Natural killer cell (primary cell): Measurements from ENCODE around the gene RNF126. TPM values are rescaled to one million over a fixed set of nuclear protein-coding genes. Genes with fewer than 3 reads are reported as not detected.

ENCODE experiments used
- ATAC-seq, 3 donors: fragments of 150-1000 bp in 2 of 3; fragments of 200-7000 bp in 1 of 3; cut with Tn5 transposase; 1 replicate in 1 of 3; 2 replicates in 2 of 3; pipeline ENCODE4 v1.10.0; 2021; ENCODE audit warnings: mild to moderate bottlenecking in 2 of 3, moderate library complexity in 2 of 3
- DNase-seq, 2 donors: peaks; one replicate each; pipeline versions ENCODE4 v3.0.0 to v3.0.0-alpha.2; 2013 to 2021; ENCODE audit warnings: mixed read lengths in 1 of 2
- H3K27ac ChIP-seq: one replicate; pipeline ENCODE4 v1.5.1; 2013; ENCODE audit warnings: mild to moderate bottlenecking, low read length
- H3K27me3 ChIP-seq: one replicate; pipeline ENCODE4 v1.6.1; 2013; ENCODE audit warnings: low read length; ENCODE audit not compliant: control insufficient read depth, insufficient read depth
- H3K36me3 ChIP-seq: one replicate; pipeline ENCODE4 v1.6.1; 2013; ENCODE audit warnings: low read length; ENCODE audit not compliant: control insufficient read depth, insufficient read depth
- H3K4me1 ChIP-seq: one replicate; pipeline ENCODE4 v1.6.1; 2013; ENCODE audit warnings: low read length; ENCODE audit not compliant: control insufficient read depth, insufficient read depth
- H3K4me3 ChIP-seq: one replicate; pipeline ENCODE4 v1.5.1; 2013; ENCODE audit warnings: low read length
- H3K9me3 ChIP-seq: one replicate; pipeline ENCODE4 v1.6.1; 2013; ENCODE audit warnings: low read length; ENCODE audit not compliant: control insufficient read depth, insufficient read depth
- H3K27ac Mint-ChIP-seq, 2 donors: one replicate each; pipeline ENCODE4 v1.8.0; 2022; ENCODE audit warnings: mild to moderate bottlenecking in 2 of 2, mixed read lengths in 2 of 2, moderate library complexity in 1 of 2
- H3K27me3 Mint-ChIP-seq, 2 donors: one replicate each; pipeline ENCODE4 v1.8.0; 2022; ENCODE audit warnings: low read depth in 2 of 2, mixed read lengths in 2 of 2
- H3K36me3 Mint-ChIP-seq: one replicate; pipeline ENCODE4 v1.8.0; 2022; ENCODE audit warnings: mixed read lengths
- H3K4me1 Mint-ChIP-seq, 2 donors: one replicate each; pipeline ENCODE4 v1.8.0; 2022; ENCODE audit warnings: mixed read lengths in 2 of 2
- H3K4me3 Mint-ChIP-seq: one replicate; pipeline ENCODE4 v1.8.0; 2022; ENCODE audit warnings: mild to moderate bottlenecking, moderate library complexity, mixed read lengths
- H3K9me3 Mint-ChIP-seq, 2 donors: one replicate each; pipeline ENCODE4 v1.8.0; 2022; ENCODE audit warnings: mixed read lengths in 2 of 2
- WGBS: methylation state at CpG from one replicate; pipeline ENCODE4 v1.1.7; 2013; ENCODE audit warnings: missing lambda C conversion rate; ENCODE audit not compliant: insufficient coverage; 5-methylcytosine and 5-hydroxymethylcytosine counted together
- intact Hi-C: fragments of 100-400 bp; cut with micrococcal nuclease; formaldehyde crosslinking; loops from one replicate; pipeline ENCODE4 v1.14.2; 2022
- total RNA-seq, 4 donors: library from RNA; stranded (reverse); fragments of 120-200 nt in 1 of 4; gene quantifications; one replicate each; pipeline versions ENCODE4 v1.2.3 to v1.2.4, GENCODE V29; 2013 to 2022
- TF ChIP-seq, protein P1 (sequence below): fragments of 200-600 bp; IDR thresholded peaks from one replicate; pipeline ENCODE4 v1.8.0; 2022; ENCODE audit warnings: antibody characterized with exemption

The RNF126 gene
- total RNA-seq, 3 donors from 2014 or later (not counting 1 experiment from before 2014, with no cell fraction given) = 119 to 149 (median 146) TPM

DNA sequence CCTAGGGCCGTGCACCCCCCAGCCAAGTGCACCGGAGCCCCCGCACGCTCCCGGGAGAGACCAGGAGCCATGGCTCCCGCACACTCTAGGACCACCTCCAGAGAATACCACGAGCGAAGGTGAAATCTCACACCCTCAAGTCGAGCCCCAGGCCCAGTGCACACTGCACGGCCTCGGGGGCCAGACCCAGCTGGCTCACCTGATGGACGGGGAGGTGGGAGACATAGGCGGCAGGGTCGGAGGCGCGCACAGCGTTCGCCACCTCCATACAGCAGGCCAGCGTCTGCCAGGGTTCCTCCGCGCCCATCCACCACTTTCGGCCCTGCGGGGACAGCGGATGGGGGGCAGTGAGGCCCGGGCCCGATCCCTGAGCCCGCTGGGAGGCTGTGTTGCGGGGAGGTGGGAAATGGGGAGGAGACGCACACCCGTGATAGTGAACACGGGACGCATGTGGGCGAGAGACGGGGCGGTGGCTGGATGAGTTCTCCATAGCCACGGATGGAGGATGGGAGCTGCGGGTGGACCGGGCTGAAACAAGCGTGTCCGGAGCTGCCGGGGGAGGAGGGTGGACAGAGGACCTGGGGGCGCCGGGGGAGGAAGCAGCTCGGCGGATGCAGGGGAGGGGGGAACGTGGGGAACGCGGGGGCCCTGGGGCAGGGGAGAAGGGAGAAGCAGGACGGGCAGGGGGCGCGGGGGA, 42.7 kb downstream of the RNF126 start:
- TF ChIP-seq, protein P1, sequence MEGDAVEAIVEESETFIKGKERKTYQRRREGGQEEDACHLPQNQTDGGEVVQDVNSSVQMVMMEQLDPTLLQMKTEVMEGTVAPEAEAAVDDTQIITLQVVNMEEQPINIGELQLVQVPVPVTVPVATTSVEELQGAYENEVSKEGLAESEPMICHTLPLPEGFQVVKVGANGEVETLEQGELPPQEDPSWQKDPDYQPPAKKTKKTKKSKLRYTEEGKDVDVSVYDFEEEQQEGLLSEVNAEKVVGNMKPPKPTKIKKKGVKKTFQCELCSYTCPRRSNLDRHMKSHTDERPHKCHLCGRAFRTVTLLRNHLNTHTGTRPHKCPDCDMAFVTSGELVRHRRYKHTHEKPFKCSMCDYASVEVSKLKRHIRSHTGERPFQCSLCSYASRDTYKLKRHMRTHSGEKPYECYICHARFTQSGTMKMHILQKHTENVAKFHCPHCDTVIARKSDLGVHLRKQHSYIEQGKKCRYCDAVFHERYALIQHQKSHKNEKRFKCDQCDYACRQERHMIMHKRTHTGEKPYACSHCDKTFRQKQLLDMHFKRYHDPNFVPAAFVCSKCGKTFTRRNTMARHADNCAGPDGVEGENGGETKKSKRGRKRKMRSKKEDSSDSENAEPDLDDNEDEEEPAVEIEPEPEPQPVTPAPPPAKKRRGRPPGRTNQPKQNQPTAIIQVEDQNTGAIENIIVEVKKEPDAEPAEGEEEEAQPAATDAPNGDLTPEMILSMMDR = no peak
- Mint-ChIP-seq H3K4me3 (no peak overlapping the region), H3K27ac (no peak overlapping the region), H3K9me3 (no peaks in the 10 kb centered on the region), H3K27me3 (no peaks in the 10 kb centered on the region), H3K36me3 (no peaks in the 10 kb centered on the region), H3K4me1 (no peaks in the 10 kb centered on the region)
- H3K9me3 ChIP-seq = no peaks in the 10 kb centered on the region
- peaks cover 37% of the 10 kb centered on the region for H3K36me3 ChIP-seq
- DNase-seq (no peak), ATAC-seq (no peak)
- no peak overlapping the region for H3K27ac ChIP-seq
- peaks cover 4% of the 10 kb centered on the region for H3K4me1 ChIP-seq
- intact Hi-C loops = no loop called here
- 97% methylated on average over 45 of the region's 51 CpGs for WGBS
- no peaks in the 10 kb centered on the region for H3K27me3 ChIP-seq
- H3K4me3 ChIP-seq = no peak overlapping the region

DNA sequence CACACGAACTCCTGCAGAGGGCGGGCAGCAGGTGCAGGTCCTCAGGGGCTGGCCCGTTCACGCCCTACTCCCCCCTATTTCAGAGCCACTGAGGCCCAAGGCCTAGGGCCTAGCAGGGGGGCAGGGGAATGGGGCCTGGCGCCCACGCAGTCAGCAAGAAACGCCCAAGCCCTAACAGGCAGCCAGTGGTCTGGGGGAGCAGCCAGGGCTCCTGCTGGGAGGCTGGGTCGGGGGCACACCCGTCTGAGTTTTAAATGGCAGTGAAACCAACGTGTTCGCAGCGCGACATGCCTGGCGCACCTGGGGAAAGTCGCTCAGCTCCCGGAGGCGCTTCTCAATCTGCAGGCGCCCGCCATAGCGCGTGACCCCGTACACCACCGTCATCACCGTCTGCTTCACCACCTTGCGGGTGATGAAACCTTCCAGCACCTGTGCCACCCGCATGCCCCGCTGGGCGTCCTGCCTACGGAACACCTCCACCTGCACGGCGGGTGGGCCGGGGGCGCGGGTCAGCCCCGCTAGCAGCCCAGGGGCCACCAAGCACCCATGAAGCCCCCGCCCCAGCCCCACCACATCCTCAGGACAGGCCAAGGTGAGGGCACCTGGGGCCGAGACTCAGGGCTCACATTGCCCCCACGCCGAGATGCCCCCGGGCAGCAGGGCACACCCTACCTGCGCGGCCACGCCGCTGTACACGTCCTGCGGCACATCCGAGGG, 43.6 kb downstream of the RNF126 start:
- Histone ChIP-seq H3K9me3 (no peaks in the 10 kb centered on the region), H3K27me3 (no peaks in the 10 kb centered on the region), H3K4me3 (no peak overlapping the region), H3K36me3 (peaks cover 31% of the 10 kb centered on the region), H3K4me1 (peaks cover 4% of the 10 kb centered on the region), H3K27ac (no peak overlapping the region)
- Mint-ChIP-seq H3K9me3 (no peaks in the 10 kb centered on the region), H3K36me3 (no peaks in the 10 kb centered on the region), H3K4me1 (no peaks in the 10 kb centered on the region), H3K27me3 (peaks cover 0 to 3% of the 10 kb centered on the region in 2 donors), H3K4me3 (no peak overlapping the region), H3K27ac (no peak overlapping the region)
- ATAC-seq (no peak), DNase-seq (no peak)
- WGBS = 96% methylated on average over 47 of the region's 47 CpGs
- intact Hi-C loops = no loop called here
- TF ChIP-seq, protein P1 = no peak

GRCh38 chr19:618674-619285, 44.2 kb downstream of the RNF126 start:
- H3K36me3 ChIP-seq = peaks cover 27% of the 10 kb centered on the region

More at GRCh38 chr19:618674-619285, 44.2 kb downstream of the RNF126 start:
- H3K4me1 ChIP-seq = peaks cover 4% of the 10 kb centered on the region
- H3K27ac Mint-ChIP-seq = no peak overlapping the region
- H3K27me3 Mint-ChIP-seq = peaks cover 3 to 7% of the 10 kb centered on the region in 2 donors
- intact Hi-C loops = no loop called here
- 98% methylated on average over 27 of the region's 27 CpGs for WGBS
- no peak for ATAC-seq
- no peak overlapping the region for H3K27ac ChIP-seq
- H3K4me1 Mint-ChIP-seq = no peaks in the 10 kb centered on the region
- no peaks in the 10 kb centered on the region for H3K36me3 Mint-ChIP-seq
- no peaks in the 10 kb centered on the region for H3K9me3 Mint-ChIP-seq
- H3K4me3 ChIP-seq = no peak overlapping the region
- TF ChIP-seq, protein P1 = no peak
- no peak overlapping the region for H3K4me3 Mint-ChIP-seq
- H3K27me3 ChIP-seq = no peaks in the 10 kb centered on the region
- DNase-seq = no peak
- no peaks in the 10 kb centered on the region for H3K9me3 ChIP-seq
